Activated CD4-positive, alpha-beta T cell treated with anti-CD3 and anti-CD28 coated beads, Interleukin-2, amount 10 ng/mL, durations not matched to agents 7 days and 5 days (primary cell): ENCODE measurements around the gene NAA20. TPM values are rescaled to one million over a fixed set of nuclear protein-coding genes. Genes with fewer than 3 reads are reported as not detected.

Source experiments
- CTCF ChIA-PET: fragments of 350-600 bp; sonication (Branson Sonifier 250); formaldehyde crosslinking; loops from one replicate; lab custom pipeline; 2021; ENCODE audit warnings: antibody characterized with exemption; lab: Charles Lee
- POLR2A ChIA-PET: fragments of 350-600 bp; sonication (Branson Sonifier 250); formaldehyde crosslinking; loops from one replicate; lab custom pipeline; 2021; ENCODE audit warnings: antibody characterized with exemption; lab: Charles Lee
- DNase-seq: peaks from one replicate; pipeline ENCODE4 v3.0.0-alpha.2; 2020
- H3K27ac Mint-ChIP-seq: one replicate; pipeline ENCODE4 v1.8.0; 2021; ENCODE audit warnings: mild to moderate bottlenecking, moderate library complexity, mixed read lengths
- H3K27me3 Mint-ChIP-seq: one replicate; pipeline ENCODE4 v1.8.0; 2021; ENCODE audit warnings: mixed read lengths
- H3K36me3 Mint-ChIP-seq: one replicate; pipeline ENCODE4 v1.8.0; 2021; ENCODE audit warnings: low read depth, mixed read lengths
- H3K4me1 Mint-ChIP-seq: one replicate; pipeline ENCODE4 v1.8.0; 2021; ENCODE audit warnings: mixed read lengths
- H3K4me3 Mint-ChIP-seq: one replicate; pipeline ENCODE4 v1.8.0; 2021; ENCODE audit warnings: mild to moderate bottlenecking, moderate library complexity, mixed read lengths
- H3K9me3 Mint-ChIP-seq: one replicate; pipeline ENCODE4 v1.8.0; 2021; ENCODE audit warnings: mixed read lengths
- total RNA-seq, 2 experiments: library from RNA; stranded (reverse); gene quantifications; one replicate each; pipeline ENCODE4 v1.2.3, GENCODE V29; 2021

The NAA20 gene
- total RNA-seq, 2 experiments from 2014 or later: 41.0 to 47.2 TPM

- H3K9me3 Mint-ChIP-seq: no peaks in the 10 kb centered on the region
- H3K27ac Mint-ChIP-seq: no peak overlapping the region
- peaks cover 63% of the 10 kb centered on the region for H3K36me3 Mint-ChIP-seq
- H3K4me3 Mint-ChIP-seq: no peak overlapping the region
- H3K27me3 Mint-ChIP-seq: no peaks in the 10 kb centered on the region
- POLR2A ChIA-PET: no interaction called here
- H3K4me1 Mint-ChIP-seq: no peaks in the 10 kb centered on the region
- no peak for DNase-seq
- CTCF ChIA-PET: no interaction called here
Observed at GRCh38 chr20:20037960-20038359, 20.8 kb downstream of the NAA20 start.

- Mint-ChIP-seq H3K27ac (no peak overlapping the region), H3K9me3 (no peaks in the 10 kb centered on the region), H3K4me1 (no peaks in the 10 kb centered on the region), H3K36me3 (peaks cover 67% of the 10 kb centered on the region), H3K4me3 (no peak overlapping the region), H3K27me3 (no peaks in the 10 kb centered on the region)
- POLR2A ChIA-PET: no interaction called here
- CTCF ChIA-PET: no interaction called here
- no peak for DNase-seq
Observed at GRCh38 chr20:20038586-20038985, 21.4 kb downstream of the NAA20 start.

DNA sequence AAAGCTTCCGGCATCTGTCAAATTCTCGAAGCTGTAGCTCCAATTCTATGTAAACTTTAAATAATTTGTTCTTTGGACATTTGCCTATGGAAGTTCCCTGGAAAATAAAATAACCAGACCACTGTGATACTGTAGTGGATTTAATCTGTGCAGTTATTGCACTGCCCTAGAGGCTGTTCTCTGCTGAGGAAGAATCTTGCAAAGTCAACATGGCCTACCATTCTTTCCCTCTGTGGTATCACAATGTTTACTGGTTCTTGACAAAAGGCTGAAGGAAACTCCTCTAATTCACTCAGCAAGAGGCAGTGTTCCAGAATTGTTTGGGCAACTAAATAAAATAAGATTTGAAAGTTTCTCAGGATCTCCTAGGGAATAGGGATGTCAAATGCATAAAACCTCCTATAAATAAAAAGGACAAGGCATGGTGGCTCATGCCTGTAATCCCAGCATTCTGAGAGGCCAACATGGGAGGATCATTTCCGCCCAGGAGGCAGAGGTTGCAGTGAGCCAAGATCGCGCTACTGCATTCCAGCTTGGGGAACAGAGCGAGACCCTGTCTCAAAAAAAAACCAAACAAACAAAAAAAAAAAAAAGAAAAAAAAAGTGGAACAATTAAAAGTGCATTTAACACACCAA is 22.7 kb downstream of the NAA20 start:
- H3K9me3 Mint-ChIP-seq: no peaks in the 10 kb centered on the region
- H3K27ac Mint-ChIP-seq: no peak overlapping the region
- H3K27me3 Mint-ChIP-seq: no peaks in the 10 kb centered on the region
- ChIA-PET POLR2A (interaction anchor here (1.0 kb wide), 1 partner anchor 12 kb away, joined by 4 read pairs; no protein-coding TSS in a partner anchor), CTCF (no interaction called here)
- H3K36me3 Mint-ChIP-seq: peaks cover 71% of the 10 kb centered on the region
- H3K4me3 Mint-ChIP-seq: no peak overlapping the region
- H3K4me1 Mint-ChIP-seq: no peaks in the 10 kb centered on the region
- no peak for DNase-seq

- peaks cover 22% of the 10 kb centered on the region for H3K4me1 Mint-ChIP-seq
- no peaks in the 10 kb centered on the region for H3K27me3 Mint-ChIP-seq
- peak overlapping the region; percentile 97 for H3K27ac Mint-ChIP-seq
- peaks cover 36% of the 10 kb centered on the region for H3K36me3 Mint-ChIP-seq
- no peak for DNase-seq
- peak overlapping the region; percentile 97 for H3K4me3 Mint-ChIP-seq
- POLR2A ChIA-PET: interaction anchor here (0.8 kb wide), 1 partner anchor 11 kb away, joined by 4 read pairs; no protein-coding TSS in a partner anchor
- H3K9me3 Mint-ChIP-seq: no peaks in the 10 kb centered on the region
- CTCF ChIA-PET: interaction anchor here (0.9 to 1.7 kb wide), 6 partner anchors 9 to 37 kb away, joined by 3 to 7 read pairs (median 3); partner anchors contain the start of gene NAA20
Observed at GRCh38 chr20:20051767-20052073, 34.6 kb downstream of the NAA20 start.

DNA sequence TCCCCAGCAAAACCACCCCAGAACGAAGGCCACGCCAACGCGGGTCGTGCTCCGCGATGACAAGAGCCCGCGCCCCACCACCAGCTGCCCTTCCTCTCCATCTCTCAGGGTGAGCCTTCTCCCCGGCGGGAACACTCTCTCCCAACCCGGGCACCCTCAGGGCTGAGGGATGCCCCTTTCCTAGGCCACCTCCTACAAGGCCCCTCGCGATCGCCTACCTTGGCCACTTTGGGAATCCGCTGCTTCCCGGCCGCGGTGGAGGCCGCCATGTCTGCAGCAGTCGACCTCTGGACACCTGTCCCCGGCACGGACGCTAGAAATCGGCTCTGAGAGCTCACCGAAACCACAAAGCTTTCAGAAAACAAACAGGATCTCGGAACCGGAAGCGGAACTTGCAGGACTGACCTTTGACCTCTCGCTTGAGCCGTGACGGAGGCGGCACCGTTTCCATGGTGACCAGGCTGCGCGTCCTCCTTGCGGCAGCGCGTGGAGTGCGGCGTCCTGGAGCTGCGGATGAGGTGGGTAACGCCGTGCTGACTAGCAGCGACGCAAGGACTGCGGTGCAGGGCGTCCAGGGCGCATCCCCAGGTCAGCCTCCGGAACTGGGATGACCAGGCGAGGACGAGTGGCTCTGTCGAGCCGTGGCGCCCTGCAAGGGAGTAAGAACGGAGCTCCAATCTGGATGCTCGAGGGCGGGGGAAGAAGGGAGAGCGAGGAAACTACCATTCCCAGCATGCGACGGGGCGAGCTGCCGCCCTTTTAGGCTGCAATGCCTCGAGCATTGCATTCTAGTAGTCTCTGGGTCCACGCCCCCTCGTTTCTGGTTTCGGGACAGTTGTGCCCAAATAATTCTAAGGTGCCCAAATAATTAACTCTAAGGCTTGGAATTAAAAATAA is 35.2 kb downstream of the NAA20 start, which contains the start of the genes CFAP61 and CRNKL1:
Gene CFAP61, plus strand, starts transcription at position 459 of the 897 bp plus-strand sequence. CDS start 4,122 bp downstream, outside the sequence.
Gene CRNKL1, minus strand, starts transcription at position 393 of the 897 bp plus-strand sequence. Its CDS starts 124 bp downstream, at position 269.
- Mint-ChIP-seq H3K4me1 (peaks cover 22% of the 10 kb centered on the region), H3K27ac (peak within 1 kb of the TSS; percentile 97), H3K36me3 (peaks cover 32% of the 10 kb centered on the region), H3K9me3 (no peaks in the 10 kb centered on the region), H3K4me3 (peak within 1 kb of the TSS; percentile 97), H3K27me3 (no peaks in the 10 kb centered on the region)
- peak; percentile 98 for DNase-seq
- ChIA-PET POLR2A (interaction anchor here (0.7 to 0.8 kb wide), 2 partner anchors 12 to 35 kb away, joined by 4 read pairs; partner anchors contain the start of gene NAA20), CTCF (interaction anchor here (0.9 to 1.7 kb wide), 5 partner anchors 9 to 37 kb away, joined by 3 to 7 read pairs (median 3); partner anchors contain the start of gene NAA20)

- H3K36me3 Mint-ChIP-seq: no peaks in the 10 kb centered on the region
- no peaks in the 10 kb centered on the region for H3K4me1 Mint-ChIP-seq
- no peak overlapping the region for H3K4me3 Mint-ChIP-seq
- H3K27ac Mint-ChIP-seq: no peak overlapping the region
- peaks cover 32% of the 10 kb centered on the region for H3K27me3 Mint-ChIP-seq
- H3K9me3 Mint-ChIP-seq: no peaks in the 10 kb centered on the region
- peak; percentile 14 for DNase-seq
- ChIA-PET POLR2A (no interaction called here), CTCF (interaction anchor here (1.0 kb wide), 1 partner anchor 9 kb away, joined by 3 read pairs; the partner anchor contains the start of genes CFAP61 and CRNKL1)
Observed at GRCh38 chr20:20060234-20060998, 43.3 kb downstream of the NAA20 start.

DNA sequence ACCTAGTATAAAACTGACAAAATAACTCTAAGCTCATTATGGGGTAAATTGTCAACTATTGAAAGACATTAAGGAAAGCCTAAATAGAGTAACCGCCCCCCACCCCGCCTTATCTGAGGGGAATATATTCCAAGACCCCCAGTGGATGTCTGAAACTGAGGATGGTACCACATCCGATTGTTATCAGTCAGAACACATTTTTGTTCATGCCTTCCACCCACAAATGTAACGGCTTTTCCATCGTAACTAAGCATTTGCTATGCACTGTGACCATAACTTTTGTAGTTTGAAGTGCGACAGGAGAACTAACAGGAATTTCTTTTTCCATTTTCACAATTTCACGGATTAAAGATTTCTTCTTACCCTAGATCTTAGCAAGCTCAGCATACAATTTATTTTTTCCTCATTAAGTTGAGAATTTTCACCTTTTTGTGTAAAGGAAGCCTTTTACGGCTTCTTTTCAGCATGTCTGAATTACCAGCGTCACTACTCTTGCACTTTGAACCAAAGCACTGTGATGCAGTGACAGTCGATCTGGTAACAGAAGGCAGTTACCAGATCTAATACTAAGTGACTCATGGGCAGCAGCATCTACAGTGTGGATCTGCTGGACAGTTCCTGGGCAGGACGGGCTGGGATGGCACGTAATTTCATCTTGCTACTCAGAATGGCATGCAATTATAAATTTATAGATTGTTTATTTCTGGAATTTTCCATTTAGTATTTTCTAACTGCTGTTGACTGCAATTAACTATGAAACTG is 47.0 kb downstream of the NAA20 start:
- DNase-seq: no peak
- POLR2A ChIA-PET: no interaction called here
- H3K9me3 Mint-ChIP-seq: no peaks in the 10 kb centered on the region
- H3K27me3 Mint-ChIP-seq: peaks cover 38% of the 10 kb centered on the region
- no peak overlapping the region for H3K4me3 Mint-ChIP-seq
- no peak overlapping the region for H3K27ac Mint-ChIP-seq
- no peaks in the 10 kb centered on the region for H3K4me1 Mint-ChIP-seq
- no peaks in the 10 kb centered on the region for H3K36me3 Mint-ChIP-seq
- CTCF ChIA-PET: no interaction called here

- ChIA-PET POLR2A (no interaction called here), CTCF (no interaction called here)
- no peaks in the 10 kb centered on the region for H3K36me3 Mint-ChIP-seq
- H3K9me3 Mint-ChIP-seq: no peaks in the 10 kb centered on the region
- no peak overlapping the region for H3K4me3 Mint-ChIP-seq
- DNase-seq: no peak
- H3K27me3 Mint-ChIP-seq: peaks cover 30% of the 10 kb centered on the region
- H3K27ac Mint-ChIP-seq: no peak overlapping the region
- H3K4me1 Mint-ChIP-seq: no peaks in the 10 kb centered on the region
Observed at GRCh38 chr20:20065361-20065760, 48.2 kb downstream of the NAA20 start.

GRCh38 chr20:20070871-20071726 is 53.9 kb downstream of the NAA20 start:
- peaks cover 1% of the 10 kb centered on the region for H3K27me3 Mint-ChIP-seq
- H3K4me3 Mint-ChIP-seq: no peak overlapping the region
- DNase-seq: no peak
- H3K9me3 Mint-ChIP-seq: no peaks in the 10 kb centered on the region
- no peak overlapping the region for H3K27ac Mint-ChIP-seq
- POLR2A ChIA-PET: no interaction called here
- H3K36me3 Mint-ChIP-seq: no peaks in the 10 kb centered on the region
- no peaks in the 10 kb centered on the region for H3K4me1 Mint-ChIP-seq
- CTCF ChIA-PET: interaction anchor here (0.6 kb wide), 1 partner anchor 14 kb away, joined by 4 read pairs; no protein-coding TSS in a partner anchor

DNA sequence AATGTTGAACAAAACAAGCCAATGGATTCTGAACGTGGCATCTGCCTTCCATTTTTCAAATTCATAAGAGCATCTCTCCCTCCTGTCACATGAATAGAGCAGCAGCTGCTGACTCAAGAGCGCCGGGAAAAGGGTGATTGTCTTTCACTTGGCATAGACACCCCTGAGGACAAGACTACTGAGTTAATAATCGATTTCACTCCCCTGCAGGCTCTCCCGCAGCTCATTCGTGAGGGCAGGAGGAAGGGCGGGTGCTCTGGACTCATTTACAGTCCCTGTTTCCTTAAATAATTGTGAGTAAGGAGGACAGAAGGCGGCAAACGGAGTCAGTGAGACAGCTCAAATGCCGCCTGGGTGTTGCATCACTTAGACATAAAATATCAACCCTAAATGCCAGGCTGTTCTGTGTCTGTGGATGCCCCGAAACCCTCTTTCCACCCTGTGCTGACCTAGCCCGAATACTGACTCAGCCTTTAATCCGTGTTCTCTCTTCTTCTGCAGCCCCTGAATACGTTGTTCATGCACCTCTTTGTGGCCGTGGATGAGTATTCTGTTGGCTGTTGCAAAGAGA is 56.7 kb downstream of the NAA20 start:
- no peaks in the 10 kb centered on the region for H3K36me3 Mint-ChIP-seq
- DNase-seq: no peak
- ChIA-PET POLR2A (no interaction called here), CTCF (no interaction called here)
- no peak overlapping the region for H3K4me3 Mint-ChIP-seq
- no peaks in the 10 kb centered on the region for H3K4me1 Mint-ChIP-seq
- peaks cover 13% of the 10 kb centered on the region for H3K27me3 Mint-ChIP-seq
- H3K27ac Mint-ChIP-seq: no peak overlapping the region
- no peaks in the 10 kb centered on the region for H3K9me3 Mint-ChIP-seq

DNA sequence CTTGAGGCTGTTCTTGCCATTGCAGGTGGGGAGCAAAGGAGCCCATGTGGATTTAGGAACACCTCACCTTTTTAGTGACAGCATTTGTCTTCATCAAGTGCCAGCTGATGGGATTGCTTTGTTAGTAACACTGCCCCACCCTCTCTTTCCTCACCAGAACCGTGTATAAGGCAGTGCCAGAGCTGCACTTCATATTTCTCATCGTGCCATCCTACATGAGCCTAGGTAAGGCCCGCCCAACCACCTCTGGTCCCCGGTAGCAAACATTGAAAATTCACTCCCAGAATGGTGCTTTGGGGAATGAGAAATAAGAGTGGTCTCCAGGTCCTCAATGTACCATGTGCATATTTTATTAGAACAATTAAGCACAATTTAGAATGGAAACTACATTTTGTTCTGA is 57.9 kb downstream of the NAA20 start:
- Mint-ChIP-seq H3K36me3 (no peaks in the 10 kb centered on the region), H3K27ac (no peak overlapping the region), H3K4me3 (no peak overlapping the region), H3K27me3 (peaks cover 16% of the 10 kb centered on the region), H3K9me3 (no peaks in the 10 kb centered on the region), H3K4me1 (no peaks in the 10 kb centered on the region)
- POLR2A ChIA-PET: no interaction called here
- CTCF ChIA-PET: no interaction called here
- no peak for DNase-seq
